Liver (tissue), 9 donors: ENCODE results near the gene TNK2. TPM values are rescaled to one million over a fixed set of nuclear protein-coding genes. Genes with fewer than 3 reads are reported as not detected.

ENCODE experiments used
- DNase-seq: peaks from one replicate; pipeline ENCODE4 v3.0.0-alpha.2; 2017; ENCODE audit warnings: low spot score
- H3K27ac ChIP-seq, 2 donors: one replicate each; pipeline ENCODE4 v1.7.0; 2013; ENCODE audit warnings: inconsistent platforms in 2 of 2, low read length in 2 of 2, control low read depth in 1 of 2, low read depth in 1 of 2, mild to moderate bottlenecking in 1 of 2
- H3K27me3 ChIP-seq, 4 donors: one replicate each; pipeline versions ENCODE4 v1.6.1 to v1.7.0; 2013; ENCODE audit warnings: low read length in 3 of 4, inconsistent platforms in 1 of 4, mild to moderate bottlenecking in 1 of 4, moderate library complexity in 1 of 4; ENCODE audit not compliant: control insufficient read depth in 4 of 4, insufficient read depth in 4 of 4
- H3K36me3 ChIP-seq, 4 donors: one replicate each; pipeline versions ENCODE4 v1.6.1 to v1.7.0; 2013; ENCODE audit warnings: low read length in 3 of 4, mild to moderate bottlenecking in 3 of 4, low read depth in 1 of 4, moderate library complexity in 1 of 4; ENCODE audit not compliant: control insufficient read depth in 4 of 4, insufficient read depth in 3 of 4
- H3K4me1 ChIP-seq, 4 donors: one replicate each; pipeline versions ENCODE4 v1.6.1 to v1.7.0; 2013; ENCODE audit warnings: low read length in 3 of 4, mild to moderate bottlenecking in 3 of 4, moderate library complexity in 1 of 4; ENCODE audit not compliant: control insufficient read depth in 4 of 4, insufficient read depth in 4 of 4
- H3K4me3 ChIP-seq, 3 donors: one replicate each; pipeline versions ENCODE4 v1.6.1 to v1.7.0; 2013; ENCODE audit warnings: low read length in 3 of 3, control low read depth in 1 of 3, low read depth in 1 of 3, mild to moderate bottlenecking in 1 of 3
- H3K9ac ChIP-seq, 2 donors: one replicate each; pipeline ENCODE4 v1.7.0; 2013; ENCODE audit warnings: low read length in 2 of 2, mild to moderate bottlenecking in 2 of 2, moderate library complexity in 2 of 2, control low read depth in 1 of 2, low read depth in 1 of 2
- H3K9me3 ChIP-seq, 4 donors: one replicate each; pipeline versions ENCODE4 v1.6.1 to v1.7.0; 2013; ENCODE audit warnings: low read length in 3 of 4; ENCODE audit not compliant: control insufficient read depth in 4 of 4
- CTCF ChIP-seq: fragments of 150-350 bp; IDR thresholded peaks from 2 replicates; pipeline ENCODE4 v1.5.1; 2017; ENCODE audit warnings: improper control_type of control experiment, low read depth, low read length; ENCODE audit not compliant: missing input control
- EGR1 ChIP-seq, 2 donors: IDR thresholded peaks; 2 replicates each; pipeline ENCODE4 v1.6.1; 2016 to 2018; ENCODE audit warnings: antibody characterized with exemption in 2 of 2, low read depth in 2 of 2
- FOXA1 ChIP-seq: IDR thresholded peaks from 2 replicates; pipeline ENCODE4 v1.6.1; 2016; ENCODE audit warnings: antibody characterized with exemption
- FOXA2 ChIP-seq: IDR thresholded peaks from 2 replicates; pipeline ENCODE4 v1.6.1; 2016; ENCODE audit warnings: antibody characterized with exemption
- HNF4A ChIP-seq, 2 donors: conservative IDR thresholded peaks; 2 replicates each; pipeline ENCODE4 v1.6.1; 2016; ENCODE audit warnings: antibody characterized with exemption in 2 of 2, mild to moderate bottlenecking in 2 of 2
- JUND ChIP-seq, 2 donors: IDR thresholded peaks; 2 replicates each; pipeline ENCODE4 v1.6.1; 2016; ENCODE audit warnings: antibody characterized with exemption in 2 of 2
- RAD21 ChIP-seq, 2 donors: IDR thresholded peaks; 2 replicates each; pipeline ENCODE4 v1.6.1; 2016; ENCODE audit warnings: antibody characterized with exemption in 2 of 2, mild to moderate bottlenecking in 2 of 2
- REST ChIP-seq: IDR thresholded peaks from 2 replicates; pipeline ENCODE4 v1.6.1; 2016; ENCODE audit warnings: antibody characterized with exemption, mild to moderate bottlenecking
- RXRA ChIP-seq, 2 donors: IDR thresholded peaks; 2 replicates each; pipeline ENCODE4 v1.6.1; 2017 to 2018; ENCODE audit warnings: antibody characterized with exemption in 2 of 2, mild to moderate bottlenecking in 1 of 2
- SP1 ChIP-seq: IDR thresholded peaks from 2 replicates; pipeline ENCODE4 v1.6.1; 2018; ENCODE audit warnings: antibody characterized with exemption, mild to moderate bottlenecking
- WGBS: extraction: QIAGEN DNeasy Blood & Tissue Kit; methylation state at CpG from one replicate; pipeline ENCODE4 v1.1.7; 2013; 5-methylcytosine and 5-hydroxymethylcytosine counted together
- polyA plus RNA-seq, 2 donors: library from polyadenylated mRNA; stranded (reverse) in 1 of 2; unstranded in 1 of 2; fragments of 200-250 nt in 1 of 2; fragments of >200 nt in 1 of 2; fragmentation: Nextera tagmentation in 1 of 2; extraction: Ambion mirVana in 1 of 2; gene quantifications; one replicate each; pipeline versions ENCODE4 v1.2.1 to v1.2.3, GENCODE V29; 2013 to 2015
- total RNA-seq, 2 donors: library from RNA; depleted of rRNA; stranded (reverse); fragments of >200 nt; gene quantifications; one replicate each; pipeline ENCODE4 v1.2.3, GENCODE V29; 2014
- TF ChIP-seq, protein P1 (sequence below): IDR thresholded peaks from 2 replicates; pipeline ENCODE4 v1.6.1; 2016; ENCODE audit warnings: antibody characterized with exemption
- TF ChIP-seq, protein P2 (sequence below): IDR thresholded peaks from 2 replicates; pipeline ENCODE4 v1.6.1; 2016; ENCODE audit warnings: antibody characterized with exemption
- TF ChIP-seq, protein P3 (sequence below): IDR thresholded peaks from 2 replicates; pipeline ENCODE4 v1.6.1; 2016; ENCODE audit warnings: antibody characterized with exemption
- donor health status: healthy.
- donor health status: healthy.
- donor health status: healthy.
- donor health status: healthy.
- donor health status: healthy.

The TNK2 gene
- total and polyA plus RNA-seq, 4 donors: 4.0 to 12.2 (median 8.8) TPM

DNA sequence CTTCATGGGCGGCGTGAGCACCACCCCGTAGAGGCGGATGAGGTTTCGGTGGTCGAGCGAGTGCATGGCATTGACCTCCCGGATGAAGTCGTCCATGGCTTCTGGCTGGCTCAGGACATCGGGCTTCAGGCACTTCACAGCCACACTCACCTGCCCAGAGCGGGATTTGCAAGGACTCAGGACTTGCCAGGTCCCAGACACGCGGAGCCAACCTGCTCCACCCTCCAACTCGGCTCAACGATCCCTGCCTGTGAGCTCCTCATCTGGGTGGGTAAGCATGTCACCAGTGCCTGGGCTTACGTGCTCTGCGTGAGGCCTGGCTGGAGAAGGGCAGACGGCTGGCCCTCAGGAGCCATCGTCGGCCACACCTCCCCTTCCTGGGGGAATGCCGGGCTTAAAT, 25.2 kb downstream of the TNK2 start:
- TF ChIP-seq, protein P1, sequence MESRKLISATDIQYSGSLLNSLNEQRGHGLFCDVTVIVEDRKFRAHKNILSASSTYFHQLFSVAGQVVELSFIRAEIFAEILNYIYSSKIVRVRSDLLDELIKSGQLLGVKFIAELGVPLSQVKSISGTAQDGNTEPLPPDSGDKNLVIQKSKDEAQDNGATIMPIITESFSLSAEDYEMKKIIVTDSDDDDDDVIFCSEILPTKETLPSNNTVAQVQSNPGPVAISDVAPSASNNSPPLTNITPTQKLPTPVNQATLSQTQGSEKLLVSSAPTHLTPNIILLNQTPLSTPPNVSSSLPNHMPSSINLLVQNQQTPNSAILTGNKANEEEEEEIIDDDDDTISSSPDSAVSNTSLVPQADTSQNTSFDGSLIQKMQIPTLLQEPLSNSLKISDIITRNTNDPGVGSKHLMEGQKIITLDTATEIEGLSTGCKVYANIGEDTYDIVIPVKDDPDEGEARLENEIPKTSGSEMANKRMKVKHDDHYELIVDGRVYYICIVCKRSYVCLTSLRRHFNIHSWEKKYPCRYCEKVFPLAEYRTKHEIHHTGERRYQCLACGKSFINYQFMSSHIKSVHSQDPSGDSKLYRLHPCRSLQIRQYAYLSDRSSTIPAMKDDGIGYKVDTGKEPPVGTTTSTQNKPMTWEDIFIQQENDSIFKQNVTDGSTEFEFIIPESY: no peak
- TF ChIP-seq JUND (IDR thresholded peaks at IDR 0.05): no peak
- TF ChIP-seq, protein P2, sequence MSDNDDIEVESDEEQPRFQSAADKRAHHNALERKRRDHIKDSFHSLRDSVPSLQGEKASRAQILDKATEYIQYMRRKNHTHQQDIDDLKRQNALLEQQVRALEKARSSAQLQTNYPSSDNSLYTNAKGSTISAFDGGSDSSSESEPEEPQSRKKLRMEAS: no peak
- 96% methylated on average over 21 of the region's 21 CpGs for WGBS
- Histone ChIP-seq H3K36me3 (peaks cover 16 to 41% (median 20%) of the 10 kb centered on the region in 4 donors), H3K4me1 (no peaks in the 10 kb centered on the region), H3K27me3 (no peaks in the 10 kb centered on the region), H3K27ac (no peak overlapping the region), H3K9ac (no peak overlapping the region), H3K9me3 (no peaks in the 10 kb centered on the region), H3K4me3 (no peak overlapping the region)
- DNase-seq: no peak

DNA sequence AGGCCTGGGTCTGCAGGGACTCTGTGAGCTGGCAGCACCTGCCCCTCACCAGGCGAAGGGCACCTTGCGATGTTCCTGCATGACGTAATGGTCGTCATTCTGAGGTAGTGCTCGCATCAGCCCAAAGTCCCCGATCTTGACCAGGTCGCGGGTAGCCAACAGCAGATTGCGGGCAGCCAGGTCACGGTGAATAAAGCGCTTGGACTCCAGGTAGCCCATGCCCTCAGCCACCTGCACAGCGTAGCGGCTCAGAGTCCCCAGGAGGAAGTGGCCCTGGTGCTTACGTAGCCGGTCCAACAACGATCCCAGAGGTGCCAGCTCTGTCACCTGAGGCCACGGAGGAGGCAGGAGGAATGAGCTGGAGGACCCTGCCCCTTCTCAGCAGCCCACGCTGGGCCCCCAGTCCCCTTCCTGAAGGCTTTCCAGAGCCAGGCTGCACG, 26.3 kb downstream of the TNK2 start:
- H3K36me3 ChIP-seq: peaks cover 20 to 51% (median 23%) of the 10 kb centered on the region in 4 donors
- no peaks in the 10 kb centered on the region for H3K27me3 ChIP-seq
- H3K4me3 ChIP-seq: no peak overlapping the region
- H3K9me3 ChIP-seq: no peaks in the 10 kb centered on the region
- H3K27ac ChIP-seq: no peak overlapping the region
- DNase-seq: no peak
- WGBS: 93% methylated on average over 19 of the region's 19 CpGs
- no peak overlapping the region for H3K9ac ChIP-seq
- TF ChIP-seq JUND (IDR thresholded peaks at IDR 0.05) (no peak), FOXA2 (no peak), REST (no peak), EGR1 (IDR thresholded peaks at IDR 0.05; ENCODE audit: low read depth in 2 of 2) (no peak)
- H3K4me1 ChIP-seq: no peaks in the 10 kb centered on the region

DNA sequence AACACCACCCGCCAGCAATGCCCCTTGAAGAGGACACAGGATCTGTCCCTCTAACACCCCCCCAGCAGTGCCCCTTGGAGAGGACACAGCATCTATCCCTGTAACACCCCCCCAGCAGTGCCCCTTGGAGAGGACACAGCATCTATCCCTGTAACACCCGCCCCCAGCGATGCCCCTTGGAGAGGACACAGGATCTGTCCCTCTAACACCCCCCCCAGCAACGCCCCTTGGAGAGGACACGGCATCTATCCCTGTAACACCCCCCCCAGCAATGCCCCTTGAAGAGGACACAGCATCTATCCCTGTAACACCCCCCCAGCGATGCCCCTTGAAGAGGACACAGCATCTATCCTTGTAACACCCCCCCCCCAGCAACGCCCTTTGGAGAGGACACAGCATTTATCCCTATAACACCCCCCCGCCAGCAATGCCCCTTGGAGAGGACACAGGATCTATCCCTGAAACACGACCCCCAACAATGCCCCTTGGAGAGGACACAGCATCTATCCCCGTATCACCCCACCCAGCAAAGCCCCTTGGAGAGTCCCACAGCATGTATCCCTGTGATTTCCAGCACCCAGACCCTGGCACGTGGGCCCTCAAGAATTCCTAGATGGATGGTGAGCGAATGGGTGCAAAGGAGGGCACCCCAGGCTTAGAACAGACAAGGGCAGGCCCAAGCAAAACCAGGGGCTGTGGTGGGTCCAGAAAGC, 26.9 kb downstream of the TNK2 start:
- Histone ChIP-seq H3K4me3 (no peak overlapping the region), H3K9ac (no peak overlapping the region), H3K9me3 (no peaks in the 10 kb centered on the region), H3K4me1 (no peaks in the 10 kb centered on the region), H3K27ac (no peak overlapping the region), H3K27me3 (no peaks in the 10 kb centered on the region), H3K36me3 (peaks cover 21 to 56% (median 23%) of the 10 kb centered on the region in 4 donors)
- TF ChIP-seq, protein P2: no peak
- TF ChIP-seq JUND (IDR thresholded peaks at IDR 0.05) (no peak), RXRA (IDR thresholded peaks at IDR 0.05) (no peak), RAD21 (IDR thresholded peaks at IDR 0.05) (no peak), SP1 (no peak), CTCF (no peak), FOXA1 (no peak), HNF4A (conservative IDR thresholded peaks at IDR 0.05) (no peak)
- TF ChIP-seq, protein P3, sequence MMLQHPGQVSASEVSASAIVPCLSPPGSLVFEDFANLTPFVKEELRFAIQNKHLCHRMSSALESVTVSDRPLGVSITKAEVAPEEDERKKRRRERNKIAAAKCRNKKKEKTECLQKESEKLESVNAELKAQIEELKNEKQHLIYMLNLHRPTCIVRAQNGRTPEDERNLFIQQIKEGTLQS: no peak
- 97% methylated on average over 11 of the region's 12 CpGs for WGBS
- DNase-seq: no peak
